Stimulated activated CD8-positive, alpha-beta memory T cell treated with anti-CD3 and anti-CD28 coated beads, Interleukin-4, amount 100 ng/mL, for 24 hours (primary cell): Measurements from ENCODE around the gene FN1.

ENCODE experiments used
- DNase-seq: peaks from one replicate; pipeline ENCODE4 v3.0.0-alpha.2; 2020; ENCODE audit warnings: low read depth

Gene FN1

GRCh38 chr2:215407061-215407460 is 28.8 kb downstream of the FN1 start:
- no peak for DNase-seq

- no peak for DNase-seq
Observed at GRCh38 chr2:215405722-215406581, 29.9 kb downstream of the FN1 start.

GRCh38 chr2:215404348-215405012 is 31.4 kb downstream of the FN1 start:
- DNase-seq = no peak

- no peak for DNase-seq
Observed at GRCh38 chr2:215403441-215404347, 32.2 kb downstream of the FN1 start.

- DNase-seq = no peak
Observed at GRCh38 chr2:215401896-215402379, 33.9 kb downstream of the FN1 start.

- no peak for DNase-seq
Observed at GRCh38 chr2:215399067-215399716, 36.7 kb downstream of the FN1 start.

- no peak for DNase-seq
Observed at GRCh38 chr2:215397632-215398341, 38.1 kb downstream of the FN1 start.

- DNase-seq = no peak
Observed at GRCh38 chr2:215396595-215397313, 39.1 kb downstream of the FN1 start.

- no peak for DNase-seq
Observed at GRCh38 chr2:215395687-215396460, 40.0 kb downstream of the FN1 start.

- no peak for DNase-seq
Observed at GRCh38 chr2:215394102-215394805, 41.6 kb downstream of the FN1 start.

GRCh38 chr2:215392687-215393270 is 43.1 kb downstream of the FN1 start:
- no peak for DNase-seq

- DNase-seq = no peak
Observed at GRCh38 chr2:215392164-215392563, 43.7 kb downstream of the FN1 start.

- DNase-seq = no peak
Observed at GRCh38 chr2:215391531-215391930, 44.3 kb downstream of the FN1 start.

- no peak for DNase-seq
Observed at GRCh38 chr2:215390550-215390913, 45.3 kb downstream of the FN1 start.

- DNase-seq = no peak
Observed at GRCh38 chr2:215388002-215388728, 47.7 kb downstream of the FN1 start.

- no peak for DNase-seq
Observed at GRCh38 chr2:215386566-215386965, 49.3 kb downstream of the FN1 start.

GRCh38 chr2:215384710-215385109 is 51.2 kb downstream of the FN1 start:
- no peak for DNase-seq
